Measurements from ENCODE around the gene ESR2. TPM values are rescaled to one million over a fixed set of nuclear protein-coding genes. Genes with fewer than 3 reads are reported as not detected.

The ESR2 gene
- total and polyA plus RNA-seq, 2 of the 8 experiments (the other 6 are each of a cell fraction or from before 2014, with no cell fraction given), result 0.19 to 0.23 TPM

DNA sequence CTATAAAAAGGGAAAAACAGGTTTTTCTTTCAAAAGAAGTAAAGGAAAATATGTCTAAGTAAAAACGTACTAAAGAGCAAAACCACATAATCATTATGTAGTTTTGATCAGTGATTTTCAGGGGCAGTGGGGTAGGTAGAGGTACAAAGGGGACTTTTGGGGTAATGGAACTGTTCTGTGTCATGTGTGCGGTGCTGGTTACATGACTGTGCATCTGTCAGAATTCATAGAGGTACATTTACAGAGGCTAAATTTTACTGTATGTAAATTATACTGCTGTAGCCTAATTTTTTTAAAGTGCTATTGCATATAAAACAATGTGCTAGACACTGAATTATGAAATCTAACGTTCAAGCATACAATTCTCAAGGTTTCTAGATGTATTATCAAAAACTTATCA lies 2.0 kb downstream of the ESR2 start:
- 75% methylated on average over 3 of the region's 3 CpGs; no CpG with 5 or more reads in 1 of the 2 experiments for WGBS, 2 experiments (ENCODE audit: extremely low coverage in 1 of 2, insufficient coverage in 1 of 2, insufficient read length in 1 of 2, insufficient replicate concordance in 2 of 2, low coverage in 1 of 2, low lambda C conversion rate in 2 of 2, missing lambda C conversion rate in 1 of 2)
- CTCF ChIA-PET (ENCODE audit: partially characterized antibody), result no interaction called here
- no peak overlapping the region for H3K4me3 ChIP-seq (ENCODE audit: extremely low read depth in 1 of 4, insufficient read depth in 2 of 4, low read depth in 3 of 4, low read length in 4 of 4)

More for the DNA sequence above, 2.0 kb downstream of the ESR2 start:
- Histone ChIP-seq H3K18ac (ENCODE audit: extremely low read depth, low read length) (no peak overlapping the region), H2BK12ac (ENCODE audit: low read depth, low read length) (no peak overlapping the region), H3K4me2 (ENCODE audit: insufficient read depth in 1 of 2, low read depth in 2 of 2, low read length in 2 of 2) (no peak overlapping the region), H3K4me1 (replicated peaks in 1 of 4; ENCODE audit: control insufficient read depth in 3 of 4, insufficient read depth in 4 of 4, low read length in 3 of 4) (peaks cover 0 to 3% (median 2%) of the 10 kb centered on the region in 4 experiments; a peak in 3 of 7 replicates), H3K27ac (ENCODE audit: low read depth, low read length) (no peak overlapping the region), H3K56ac (replicated peaks; ENCODE audit: insufficient read length, low read depth, low read length) (no peak overlapping the region), H2BK120ac (replicated peaks; ENCODE audit: low read depth, low read length) (no peak overlapping the region), H2BK5ac (ENCODE audit: low read depth, low read length) (no peak overlapping the region), H2AK5ac (ENCODE audit: low read depth, low read length) (no peak overlapping the region), H3K79me2 (ENCODE audit: control insufficient read depth in 1 of 2, insufficient read depth in 2 of 2, low read length in 2 of 2) (no peaks in the 10 kb centered on the region), H2BK15ac (ENCODE audit: low read length) (no peak overlapping the region), H3K9ac (replicated peaks in 1 of 4; ENCODE audit: extremely low read depth in 1 of 4, low read depth in 3 of 4, low read length in 3 of 4) (no peak overlapping the region), H3K27me3 (replicated peaks in 1 of 4; ENCODE audit: control insufficient read depth in 3 of 4, extremely low read depth in 1 of 4, insufficient read depth in 3 of 4, low read length in 3 of 4) (peaks cover 0 to 20% (median 16%) of the 10 kb centered on the region in 4 experiments; a peak in 6 of 7 replicates), H4K20me1 (replicated peaks in 1 of 2; ENCODE audit: control insufficient read depth in 1 of 2, insufficient read depth in 2 of 2, low read length in 2 of 2) (no peaks in the 10 kb centered on the region), H3K9me3 (ENCODE audit: insufficient read depth in 2 of 2, low read depth in 1 of 2, low read length in 1 of 2) (no peaks in the 10 kb centered on the region), H3K14ac (ENCODE audit: insufficient read length) (no peak overlapping the region), H3K23ac (ENCODE audit: insufficient read length) (no peak overlapping the region), H4K91ac (replicated peaks; ENCODE audit: insufficient read length, low read length) (no peak overlapping the region), H3K4ac (replicated peaks; ENCODE audit: insufficient read length, low read depth, low read length) (no peak overlapping the region), H3K36me3 (ENCODE audit: control insufficient read depth in 2 of 4, insufficient read depth in 4 of 4, low read length in 3 of 4) (no peaks in the 10 kb centered on the region), H2BK20ac (ENCODE audit: low read length) (no peak overlapping the region), H3K79me1 (ENCODE audit: low read depth, low read length) (no peaks in the 10 kb centered on the region), H2AFZ (ENCODE audit: low read length) (no peak overlapping the region), H4K5ac (ENCODE audit: insufficient read length, low read depth, low read length) (no peak overlapping the region), H3K23me2 (ENCODE audit: low read depth, low read length) (peaks cover 11% of the 10 kb centered on the region; the same call in 1 of the 2 replicates), H4K8ac (ENCODE audit: extremely low read depth, insufficient read depth, low read length) (no peak overlapping the region)
- FAIRE-seq (no peak), DNase-seq (ENCODE audit: low read depth in 1 of 2, low spot score in 2 of 2) (no peak)
- TF ChIP-seq SAP30 (IDR thresholded peaks at IDR 0.05; ENCODE audit: insufficient read depth, insufficient replicate concordance, low read length), result no peak
- no peak for TF ChIP-seq POLR2A (IDR thresholded peaks at IDR 0.05; ENCODE audit: control extremely low read depth in 1 of 2, low read depth in 2 of 2, low read length in 2 of 2)
- TF ChIP-seq KDM1A (IDR thresholded peaks at IDR 0.05; ENCODE audit: borderline replicate concordance, low read length), result no peak
- TF ChIP-seq TAF1 (IDR thresholded peaks at IDR 0.05; ENCODE audit: low read depth, low read length), result no peak
- TF ChIP-seq POLR2AphosphoS5 (IDR thresholded peaks at IDR 0.05; ENCODE audit: low read depth, low read length), result no peak
- TF ChIP-seq ZNF274 (IDR thresholded peaks at IDR 0.05; ENCODE audit: borderline replicate concordance, extremely low read depth, low read length), result no peak
- no peak for TF ChIP-seq HDAC6 (IDR thresholded peaks at IDR 0.05; ENCODE audit: low read depth, low read length)
- no peak for TF ChIP-seq BCL11A (IDR thresholded peaks at IDR 0.05; ENCODE audit: low read depth in 2 of 2, low read length in 2 of 2)
- no peak for TF ChIP-seq SP2 (IDR thresholded peaks at IDR 0.05; ENCODE audit: low read length)
- TF ChIP-seq MAX (IDR thresholded peaks at IDR 0.05), result no peak
- TF ChIP-seq RBBP5 (IDR thresholded peaks at IDR 0.05; ENCODE audit: borderline replicate concordance, low read depth, low read length), result no peak
- no peak for TF ChIP-seq SP1 (IDR thresholded peaks at IDR 0.05; ENCODE audit: low read depth, low read length)
- POLR2A ChIA-PET (ENCODE audit: partially characterized antibody), result no interaction called here
